ENCODE measurements around the gene FAM228A.
A peak's percentile ranks its signal among the peaks of the same experiment; 100 is the strongest.

FAM228A gene

DNA sequence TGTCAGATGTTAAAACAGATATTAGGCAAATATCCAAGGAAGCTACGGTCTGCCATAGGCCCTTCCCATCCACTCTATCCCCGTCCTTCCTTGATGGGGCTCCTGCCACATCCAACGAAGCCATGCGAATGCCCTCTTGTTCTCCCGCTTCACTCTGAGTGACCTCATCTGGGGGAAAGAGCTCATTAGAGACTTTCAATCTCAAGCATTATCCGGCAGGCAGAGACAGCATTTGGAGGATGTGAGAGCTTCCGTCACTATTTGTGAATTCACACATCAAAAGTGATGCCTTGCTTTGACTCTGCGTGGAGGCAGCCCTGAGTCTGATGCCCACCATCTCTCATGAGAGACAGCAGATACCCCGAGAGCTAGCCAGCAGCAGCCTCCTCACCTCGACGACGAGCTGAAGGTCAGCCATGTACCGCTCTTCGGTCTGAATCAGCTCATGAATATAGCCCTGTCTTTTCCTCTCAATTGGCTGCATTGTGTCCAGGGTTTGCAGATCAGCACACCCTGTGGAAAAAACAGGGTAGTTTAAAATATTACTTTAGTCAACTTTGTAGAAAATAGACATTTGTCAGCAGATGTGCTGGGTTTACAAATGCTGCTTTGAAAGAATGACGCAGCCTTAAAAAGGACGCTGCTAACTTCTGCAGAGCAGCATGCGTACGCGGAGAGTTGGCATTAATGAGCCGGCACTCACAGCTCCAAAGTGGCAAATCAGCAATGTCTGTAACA, 45.9 kb downstream of the FAM228A start:
- Histone ChIP-seq H3K27ac (no peak overlapping the region), H3K9me3 (ENCODE audit: severe bottlenecking) (no peaks in the 10 kb centered on the region), H3K27me3 (ENCODE audit: insufficient read depth, low read depth, severe bottlenecking) (no peaks in the 10 kb centered on the region), H3K4me3 (ENCODE audit: low read depth, low read length) (no peak overlapping the region), H3K36me3 (peaks cover 4% of the 10 kb centered on the region; the same call in 1 of the 2 replicates)
- TF ChIP-seq, protein P1, sequence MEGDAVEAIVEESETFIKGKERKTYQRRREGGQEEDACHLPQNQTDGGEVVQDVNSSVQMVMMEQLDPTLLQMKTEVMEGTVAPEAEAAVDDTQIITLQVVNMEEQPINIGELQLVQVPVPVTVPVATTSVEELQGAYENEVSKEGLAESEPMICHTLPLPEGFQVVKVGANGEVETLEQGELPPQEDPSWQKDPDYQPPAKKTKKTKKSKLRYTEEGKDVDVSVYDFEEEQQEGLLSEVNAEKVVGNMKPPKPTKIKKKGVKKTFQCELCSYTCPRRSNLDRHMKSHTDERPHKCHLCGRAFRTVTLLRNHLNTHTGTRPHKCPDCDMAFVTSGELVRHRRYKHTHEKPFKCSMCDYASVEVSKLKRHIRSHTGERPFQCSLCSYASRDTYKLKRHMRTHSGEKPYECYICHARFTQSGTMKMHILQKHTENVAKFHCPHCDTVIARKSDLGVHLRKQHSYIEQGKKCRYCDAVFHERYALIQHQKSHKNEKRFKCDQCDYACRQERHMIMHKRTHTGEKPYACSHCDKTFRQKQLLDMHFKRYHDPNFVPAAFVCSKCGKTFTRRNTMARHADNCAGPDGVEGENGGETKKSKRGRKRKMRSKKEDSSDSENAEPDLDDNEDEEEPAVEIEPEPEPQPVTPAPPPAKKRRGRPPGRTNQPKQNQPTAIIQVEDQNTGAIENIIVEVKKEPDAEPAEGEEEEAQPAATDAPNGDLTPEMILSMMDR (IDR thresholded peaks at IDR 0.05; ENCODE audit: low read depth, low read length): no peak
- DNase-seq: no peak

DNA sequence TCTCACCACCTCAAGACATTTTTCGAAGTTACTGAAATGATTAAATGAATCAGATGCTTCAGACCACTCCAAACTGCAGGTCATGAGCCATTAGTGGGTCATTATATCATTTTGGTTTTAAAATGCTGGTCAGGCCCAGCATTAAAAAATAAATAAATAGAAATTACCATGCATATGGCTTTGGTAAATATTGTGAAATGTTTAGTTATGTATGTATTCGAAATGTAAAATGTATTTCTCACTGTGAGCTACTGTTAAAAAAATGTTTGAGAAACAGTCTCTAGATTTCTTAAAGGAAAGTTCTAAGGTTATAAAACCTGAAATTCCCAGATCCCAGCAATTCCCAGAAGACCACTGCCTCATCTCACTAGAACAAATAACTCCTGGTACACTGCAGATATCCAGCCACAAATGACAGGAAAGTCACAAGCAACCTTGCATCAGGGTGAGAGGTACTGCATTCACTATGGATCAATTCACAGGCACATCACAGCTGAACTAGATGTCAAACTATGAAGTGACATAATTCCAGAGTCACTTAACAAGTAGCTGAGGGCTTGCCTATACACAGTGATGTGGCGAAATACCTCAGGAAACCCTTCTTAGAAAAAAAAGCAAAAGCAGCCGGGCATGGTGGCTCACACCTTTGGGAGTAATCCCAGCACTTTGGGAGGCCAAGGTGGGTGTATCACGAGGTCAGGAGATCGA, 46.6 kb downstream of the FAM228A start:
- Histone ChIP-seq H3K9me3 (ENCODE audit: severe bottlenecking) (no peaks in the 10 kb centered on the region), H3K4me3 (ENCODE audit: low read depth, low read length) (no peak overlapping the region), H3K27me3 (ENCODE audit: insufficient read depth, low read depth, severe bottlenecking) (no peaks in the 10 kb centered on the region), H3K36me3 (peaks cover 4% of the 10 kb centered on the region; the same call in 1 of the 2 replicates), H3K27ac (no peak overlapping the region)
- TF ChIP-seq, protein P1 (IDR thresholded peaks at IDR 0.05; ENCODE audit: low read depth, low read length): no peak
- no peak for DNase-seq

DNA sequence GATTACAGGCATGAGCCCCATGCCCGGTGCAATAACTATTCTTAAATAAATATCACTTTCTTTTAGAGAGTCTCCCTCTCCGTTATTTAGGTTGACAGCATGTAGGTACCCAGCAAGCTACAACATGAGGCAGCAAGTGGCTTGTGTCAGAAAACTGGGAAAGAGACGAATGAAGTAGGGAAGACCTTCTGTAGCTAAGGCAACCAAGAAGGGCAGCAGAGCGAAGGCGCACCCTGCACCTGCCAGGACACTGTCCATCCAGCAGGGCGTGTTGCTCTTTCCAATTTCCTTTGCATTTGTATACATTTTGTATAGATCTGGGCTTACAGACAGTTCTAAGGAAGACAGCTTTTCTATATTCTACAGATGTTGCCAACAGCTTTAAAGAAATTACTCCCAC, 48.1 kb downstream of the FAM228A start:
- no peaks in the 10 kb centered on the region for H3K9me3 ChIP-seq (ENCODE audit: severe bottlenecking)
- H3K36me3 ChIP-seq: no peaks in the 10 kb centered on the region
- H3K27ac ChIP-seq: no peak overlapping the region

DNA sequence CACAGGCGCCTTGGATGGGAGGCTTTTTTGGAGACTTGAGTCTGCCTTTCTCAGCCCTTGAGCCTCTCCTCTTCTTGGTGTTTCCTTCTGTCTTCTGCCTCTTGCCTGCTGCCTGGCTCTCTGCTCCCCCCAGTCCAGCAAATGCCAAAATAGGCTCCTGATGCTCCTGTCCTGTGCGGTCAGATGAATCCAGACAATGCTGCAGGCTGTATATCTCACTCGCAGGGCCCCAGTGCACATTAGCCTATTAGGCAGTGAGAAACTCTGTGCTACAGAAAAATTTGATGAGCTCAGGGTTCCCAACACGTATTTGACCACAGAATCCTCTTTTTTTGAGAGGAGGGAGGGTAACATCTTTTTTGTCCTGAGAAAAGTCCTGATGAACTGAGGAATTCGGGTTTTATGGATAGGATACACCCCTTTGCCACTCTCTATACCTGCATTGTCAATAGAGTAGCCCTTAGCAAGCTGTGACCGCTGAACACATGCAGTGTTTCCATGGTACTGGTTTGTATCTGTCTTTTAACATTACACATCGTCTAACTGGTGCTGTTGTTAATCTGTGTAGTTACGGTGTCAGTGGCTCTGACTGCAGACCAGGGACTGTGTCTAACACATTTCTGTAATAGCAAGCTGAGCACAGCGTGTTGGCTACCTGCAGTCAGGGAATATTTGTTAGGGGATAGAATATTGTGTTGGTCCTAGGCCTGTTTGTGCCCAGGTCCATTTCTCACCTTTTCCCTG, 50.8 kb downstream of the FAM228A start:
- TF ChIP-seq, protein P1 (IDR thresholded peaks at IDR 0.05; ENCODE audit: low read depth, low read length): no peak
- Histone ChIP-seq H3K36me3 (no peaks in the 10 kb centered on the region), H3K4me3 (ENCODE audit: low read depth, low read length) (no peak overlapping the region), H3K27me3 (ENCODE audit: insufficient read depth, low read depth, severe bottlenecking) (no peaks in the 10 kb centered on the region), H3K27ac (no peak overlapping the region), H3K9me3 (ENCODE audit: severe bottlenecking) (no peaks in the 10 kb centered on the region)
- DNase-seq: no peak

More for the DNA sequence above, 48.1 kb downstream of the FAM228A start:
- no peak for DNase-seq
- Histone ChIP-seq H3K4me3 (ENCODE audit: low read depth, low read length) (no peak overlapping the region), H3K27me3 (ENCODE audit: insufficient read depth, low read depth, severe bottlenecking) (no peaks in the 10 kb centered on the region)
- TF ChIP-seq, protein P1 (IDR thresholded peaks at IDR 0.05; ENCODE audit: low read depth, low read length): no peak

DNA sequence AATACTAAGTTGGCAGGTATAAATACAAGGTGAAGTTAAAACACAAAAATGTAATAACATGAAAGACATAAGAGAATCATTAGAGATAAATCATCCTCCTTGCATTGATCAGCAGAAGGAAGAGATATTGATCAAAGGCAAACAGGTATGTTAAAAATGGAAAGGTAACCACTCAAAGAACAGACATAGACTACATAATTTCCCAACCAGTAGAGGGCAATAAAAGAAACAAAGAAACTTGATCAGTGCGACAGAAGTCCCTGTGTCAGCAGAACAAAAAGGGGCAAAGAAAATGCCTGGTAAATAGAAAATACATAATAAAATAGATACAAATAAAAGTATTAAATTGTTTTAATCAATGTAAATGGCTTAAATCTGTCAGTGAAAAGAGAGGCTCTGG, 53.6 kb downstream of the FAM228A start:
- TF ChIP-seq, protein P1 (IDR thresholded peaks at IDR 0.05; ENCODE audit: low read depth, low read length): peak; percentile 38
- no peak for DNase-seq

More for the DNA sequence above, 53.6 kb downstream of the FAM228A start:
- no peaks in the 10 kb centered on the region for H3K36me3 ChIP-seq
- no peak overlapping the region for H3K27ac ChIP-seq
- H3K9me3 ChIP-seq (ENCODE audit: severe bottlenecking): no peaks in the 10 kb centered on the region
- no peak overlapping the region for H3K4me3 ChIP-seq (ENCODE audit: low read depth, low read length)
- H3K27me3 ChIP-seq (ENCODE audit: insufficient read depth, low read depth, severe bottlenecking): no peaks in the 10 kb centered on the region
